ENCODE results near the gene ST3GAL5. TPM values are rescaled to one million over a fixed set of nuclear protein-coding genes. Genes with fewer than 3 reads are reported as not detected.

ST3GAL5 gene
- polyA plus RNA-seq, 1 of the 3 experiments (the other 2 are of a cell fraction) = 37.6 TPM

DNA sequence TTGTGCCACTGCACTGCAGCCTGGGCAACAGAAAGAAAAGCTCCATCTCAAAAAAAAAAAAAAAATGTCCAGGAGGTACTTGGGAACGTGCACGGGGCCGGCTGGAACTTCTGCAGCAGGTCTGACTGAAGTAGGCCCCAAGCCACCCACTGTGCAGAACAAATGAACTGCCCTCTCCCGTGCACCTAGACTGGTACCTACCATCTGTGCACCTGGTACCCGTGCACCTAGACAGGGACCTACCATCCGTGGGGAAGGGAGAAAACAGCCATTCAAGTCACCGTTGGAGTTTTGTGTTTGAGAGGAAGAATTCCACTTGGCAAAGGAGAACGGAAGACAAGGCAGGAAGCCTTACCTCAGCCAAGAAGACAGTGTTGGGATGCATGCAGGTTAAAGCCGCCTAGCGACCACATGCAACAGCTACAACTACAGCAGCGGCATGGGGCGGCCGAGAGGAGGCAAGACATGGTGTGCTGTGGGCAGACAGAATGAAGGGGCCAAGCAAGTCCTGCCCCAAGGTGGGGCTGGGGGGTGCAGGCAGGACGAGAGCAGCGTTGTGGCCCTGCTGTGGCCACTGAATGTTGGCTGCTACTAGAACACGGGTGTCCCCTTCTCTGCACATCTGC is 16.1 kb downstream of the ST3GAL5 start (continued):
- TF ChIP-seq, protein P1, sequence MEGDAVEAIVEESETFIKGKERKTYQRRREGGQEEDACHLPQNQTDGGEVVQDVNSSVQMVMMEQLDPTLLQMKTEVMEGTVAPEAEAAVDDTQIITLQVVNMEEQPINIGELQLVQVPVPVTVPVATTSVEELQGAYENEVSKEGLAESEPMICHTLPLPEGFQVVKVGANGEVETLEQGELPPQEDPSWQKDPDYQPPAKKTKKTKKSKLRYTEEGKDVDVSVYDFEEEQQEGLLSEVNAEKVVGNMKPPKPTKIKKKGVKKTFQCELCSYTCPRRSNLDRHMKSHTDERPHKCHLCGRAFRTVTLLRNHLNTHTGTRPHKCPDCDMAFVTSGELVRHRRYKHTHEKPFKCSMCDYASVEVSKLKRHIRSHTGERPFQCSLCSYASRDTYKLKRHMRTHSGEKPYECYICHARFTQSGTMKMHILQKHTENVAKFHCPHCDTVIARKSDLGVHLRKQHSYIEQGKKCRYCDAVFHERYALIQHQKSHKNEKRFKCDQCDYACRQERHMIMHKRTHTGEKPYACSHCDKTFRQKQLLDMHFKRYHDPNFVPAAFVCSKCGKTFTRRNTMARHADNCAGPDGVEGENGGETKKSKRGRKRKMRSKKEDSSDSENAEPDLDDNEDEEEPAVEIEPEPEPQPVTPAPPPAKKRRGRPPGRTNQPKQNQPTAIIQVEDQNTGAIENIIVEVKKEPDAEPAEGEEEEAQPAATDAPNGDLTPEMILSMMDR (IDR thresholded peaks at IDR 0.05) = no peak
- TF ChIP-seq CHD2 (IDR thresholded peaks at IDR 0.05; ENCODE audit: low read length, partially characterized antibody) = no peak
- TF ChIP-seq GATA2 (CRISPR knock-in tag; IDR thresholded peaks at IDR 0.05) = no peak
- no peak for TF ChIP-seq ELF1 (IDR thresholded peaks at IDR 0.05)

DNA sequence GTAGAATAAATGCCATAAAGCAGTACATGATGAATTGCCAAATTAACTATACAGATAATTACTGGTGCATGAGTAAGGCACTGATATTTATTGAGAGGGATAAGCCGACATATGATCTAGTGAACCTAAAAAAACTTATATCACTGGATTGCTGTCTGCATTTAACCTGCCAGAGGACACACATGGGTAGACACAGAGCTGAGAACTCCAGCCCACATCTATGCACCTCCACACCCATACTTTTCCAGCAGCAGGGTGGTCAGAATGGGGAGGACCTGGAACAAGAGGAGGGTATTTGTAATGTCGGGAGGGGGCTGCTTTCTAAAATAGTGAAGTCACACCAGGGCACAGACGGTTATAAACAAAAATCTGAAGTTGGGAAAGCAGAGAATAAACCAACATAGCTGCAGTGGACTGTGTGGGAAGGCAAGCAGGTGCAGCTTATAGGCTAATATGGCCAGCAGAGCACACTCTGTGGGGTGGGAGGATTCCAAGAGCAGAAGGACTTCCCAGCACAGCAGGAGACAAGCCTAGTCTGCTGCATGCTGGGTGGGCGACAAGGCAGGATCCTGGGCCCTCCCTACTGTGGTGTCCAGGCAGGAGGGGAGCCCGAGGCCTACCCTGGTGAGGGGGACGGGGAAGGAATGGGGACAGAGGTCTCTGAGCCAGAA is 17.2 kb downstream of the ST3GAL5 start:
- no peaks in the 10 kb centered on the region for H3K9me3 ChIP-seq
- WGBS (ENCODE audit: low lambda C conversion rate) = 87% methylated on average over 6 of the region's 6 CpGs
- no peaks in the 10 kb centered on the region; a peak in 1 of 4 replicates for H3K4me1 ChIP-seq (ENCODE audit: control insufficient read depth in 1 of 2, insufficient read depth in 2 of 2, low read depth in 1 of 2, low read length in 1 of 2)
- H3K4me3 ChIP-seq (ENCODE audit: low read depth in 2 of 2, low read length in 1 of 2) = no peak overlapping the region
- H2AFZ ChIP-seq (ENCODE audit: low read depth) = no peak overlapping the region
- H3K9me2 ChIP-seq = no peaks in the 10 kb centered on the region
- DNase-seq = no peak
- 0 out of 2 replicates have a peak, but pooled peaks cover 8% of the 10 kb centered on the region for H4K20me1 ChIP-seq (ENCODE audit: insufficient read depth)
- TF ChIP-seq, protein P2, sequence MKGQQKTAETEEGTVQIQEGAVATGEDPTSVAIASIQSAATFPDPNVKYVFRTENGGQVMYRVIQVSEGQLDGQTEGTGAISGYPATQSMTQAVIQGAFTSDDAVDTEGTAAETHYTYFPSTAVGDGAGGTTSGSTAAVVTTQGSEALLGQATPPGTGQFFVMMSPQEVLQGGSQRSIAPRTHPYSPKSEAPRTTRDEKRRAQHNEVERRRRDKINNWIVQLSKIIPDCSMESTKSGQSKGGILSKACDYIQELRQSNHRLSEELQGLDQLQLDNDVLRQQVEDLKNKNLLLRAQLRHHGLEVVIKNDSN (IDR thresholded peaks at IDR 0.05; ENCODE audit: borderline replicate concordance, low read depth) = no peak
- TF ChIP-seq RAD21 (IDR thresholded peaks at IDR 0.05; ENCODE audit: low read length) (no peak), FOXJ3 (CRISPR knock-in tag; IDR thresholded peaks at IDR 0.05) (no peak), NFIC (IDR thresholded peaks at IDR 0.05; ENCODE audit: borderline replicate concordance) (no peak), TEAD4 (IDR thresholded peaks at IDR 0.05; ENCODE audit: borderline replicate concordance, insufficient read depth) (no peak), YY1 (IDR thresholded peaks at IDR 0.05; ENCODE audit: low read depth) (no peak), TAF1 (IDR thresholded peaks at IDR 0.05; ENCODE audit: borderline replicate concordance, low read depth, low read length) (no peak), NRF1 (IDR thresholded peaks at IDR 0.05; ENCODE audit: low read depth, low read length) (no peak), TCF12 (IDR thresholded peaks at IDR 0.05) (no peak), SIN3A (IDR thresholded peaks at IDR 0.05; ENCODE audit: borderline replicate concordance, low read depth, low read length) (no peak), RXRA (IDR thresholded peaks at IDR 0.05; ENCODE audit: borderline replicate concordance, low read depth) (no peak), FOXM1 (IDR thresholded peaks at IDR 0.05; ENCODE audit: low read depth) (no peak), EZH2phosphoT487 (IDR thresholded peaks at IDR 0.05; ENCODE audit: borderline replicate concordance, low read depth) (no peak), GATA2 (CRISPR knock-in tag; IDR thresholded peaks at IDR 0.05) (no peak), SMC3 (IDR thresholded peaks at IDR 0.05; ENCODE audit: low read depth, low read length) (no peak), ELF1 (IDR thresholded peaks at IDR 0.05) (no peak)
- TF ChIP-seq, protein P3, sequence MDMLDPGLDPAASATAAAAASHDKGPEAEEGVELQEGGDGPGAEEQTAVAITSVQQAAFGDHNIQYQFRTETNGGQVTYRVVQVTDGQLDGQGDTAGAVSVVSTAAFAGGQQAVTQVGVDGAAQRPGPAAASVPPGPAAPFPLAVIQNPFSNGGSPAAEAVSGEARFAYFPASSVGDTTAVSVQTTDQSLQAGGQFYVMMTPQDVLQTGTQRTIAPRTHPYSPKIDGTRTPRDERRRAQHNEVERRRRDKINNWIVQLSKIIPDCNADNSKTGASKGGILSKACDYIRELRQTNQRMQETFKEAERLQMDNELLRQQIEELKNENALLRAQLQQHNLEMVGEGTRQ (IDR thresholded peaks at IDR 0.05; ENCODE audit: borderline replicate concordance, low read depth, low read length) = no peak
- TF ChIP-seq, protein P4, sequence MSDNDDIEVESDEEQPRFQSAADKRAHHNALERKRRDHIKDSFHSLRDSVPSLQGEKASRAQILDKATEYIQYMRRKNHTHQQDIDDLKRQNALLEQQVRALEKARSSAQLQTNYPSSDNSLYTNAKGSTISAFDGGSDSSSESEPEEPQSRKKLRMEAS (IDR thresholded peaks at IDR 0.05; ENCODE audit: low read depth) = no peak
- no peaks in the 10 kb centered on the region for H3K27me3 ChIP-seq (ENCODE audit: insufficient read depth)
- peaks cover 3 to 4% of the 10 kb centered on the region in 2 experiments for H3K36me3 ChIP-seq (replicated peaks in 1 of 2; ENCODE audit: control insufficient read depth in 1 of 2, insufficient read depth in 2 of 2, low read length in 1 of 2)
- no peak overlapping the region for H3K27ac ChIP-seq (ENCODE audit: low read depth in 2 of 2, low read length in 1 of 2)
- H3F3A ChIP-seq (replicated peaks; ENCODE audit: insufficient read depth) = no peaks in the 10 kb centered on the region
- no peak overlapping the region for H3K4me2 ChIP-seq
- ChIA-PET CTCF (interaction anchor here (0.7 to 1.1 kb wide), 2 partner anchors 17 to 173 kb away, joined by 3 read pairs; partner anchors contain the start of gene ST3GAL5), POLR2A (no interaction called here)
- no peak overlapping the region for H3K9ac ChIP-seq
- peaks cover 34% of the 10 kb centered on the region; the same call in 1 of the 2 replicates for H3K79me2 ChIP-seq (ENCODE audit: insufficient read depth)
